ENCODE results near the gene TTC7B.

GRCh38 chr14:90612801-90613200, 203.4 kb downstream of the TTC7B start:
- TF ChIP-seq CTCF (IDR thresholded peaks at IDR 0.05) (no peak), POLR2AphosphoS5 (IDR thresholded peaks at IDR 0.05) (no peak)

Measured in prostate gland (tissue), 2 donors.